SIG-M5 treated with dmso at 0.1 percent for 504 hours (cell line): Measurements from ENCODE around the gene RRN3.
"Not testable (repeated sequence)": the region's sequence is repeated elsewhere in the genome, so short reads cannot be mapped to it uniquely, and the experiment has no call there.

Source experiments
- DNase-seq: peaks from one replicate; lab custom pipeline; 2025; ENCODE audit not compliant: unreplicated experiment; lab: John Stamatoyannopoulos, UW

RRN3 gene

DNA sequence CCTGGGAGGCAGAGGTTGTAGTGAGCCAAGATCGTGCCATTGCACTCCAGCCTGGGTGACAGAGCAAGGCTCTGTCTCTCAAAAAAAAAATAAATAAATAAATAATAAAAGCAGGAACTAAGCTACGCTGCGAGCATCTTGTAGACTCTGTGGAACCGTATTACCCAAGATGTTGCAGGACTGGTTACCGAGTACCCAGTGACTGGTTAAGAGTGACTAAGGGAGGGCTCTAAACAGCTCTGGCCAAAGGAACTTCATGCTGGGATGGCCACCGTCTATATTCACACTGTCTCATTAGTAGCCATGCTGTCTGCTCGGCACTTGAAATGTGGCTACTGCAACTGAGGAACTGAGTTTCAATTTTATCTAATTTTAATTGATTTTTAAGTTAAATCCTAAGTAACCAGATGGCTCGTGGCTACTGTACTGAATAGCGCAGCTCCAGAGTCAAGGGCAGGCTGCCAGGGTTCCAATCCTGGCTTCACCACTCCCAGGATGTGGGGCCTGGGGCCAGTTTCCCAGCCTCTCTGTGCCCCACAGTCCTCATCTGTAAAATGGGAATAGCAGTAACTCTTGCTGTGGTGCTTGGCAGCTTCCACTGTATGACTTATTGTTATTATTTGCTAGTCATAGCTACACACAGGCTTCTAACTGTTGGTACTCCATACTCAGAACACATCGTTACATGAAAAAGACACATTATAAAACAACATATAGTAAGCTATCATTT is 41.2 kb downstream of the RRN3 start:
- peak; percentile 62 for DNase-seq

DNA sequence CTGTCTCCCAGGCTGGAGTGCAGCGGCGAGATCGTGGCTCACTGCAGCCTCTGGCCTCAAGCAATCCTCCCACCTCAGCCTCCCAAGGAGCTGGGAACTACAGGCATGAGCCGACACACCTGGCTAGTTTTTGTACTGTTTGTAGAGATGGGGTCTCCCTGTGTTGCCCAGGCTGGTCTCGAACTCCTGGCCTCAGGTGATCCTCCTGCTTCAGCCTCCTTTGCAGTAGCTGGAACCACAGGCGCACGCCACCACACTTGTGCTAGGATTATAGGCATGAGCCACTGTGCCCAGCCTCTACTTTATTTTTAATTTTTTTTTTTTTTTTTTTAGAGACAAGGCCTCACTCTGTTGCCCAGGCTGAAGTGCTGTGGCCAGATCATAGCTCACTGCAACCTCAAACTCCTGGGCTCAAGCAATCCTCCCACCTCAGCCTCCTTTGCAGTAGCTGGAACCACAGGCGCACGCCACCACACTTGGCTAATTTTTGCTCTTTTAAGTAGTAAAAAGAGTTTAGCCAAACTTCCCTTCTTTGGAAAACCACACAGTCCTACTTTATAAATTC is 42.6 kb downstream of the RRN3 start:
- no peak for DNase-seq

DNA sequence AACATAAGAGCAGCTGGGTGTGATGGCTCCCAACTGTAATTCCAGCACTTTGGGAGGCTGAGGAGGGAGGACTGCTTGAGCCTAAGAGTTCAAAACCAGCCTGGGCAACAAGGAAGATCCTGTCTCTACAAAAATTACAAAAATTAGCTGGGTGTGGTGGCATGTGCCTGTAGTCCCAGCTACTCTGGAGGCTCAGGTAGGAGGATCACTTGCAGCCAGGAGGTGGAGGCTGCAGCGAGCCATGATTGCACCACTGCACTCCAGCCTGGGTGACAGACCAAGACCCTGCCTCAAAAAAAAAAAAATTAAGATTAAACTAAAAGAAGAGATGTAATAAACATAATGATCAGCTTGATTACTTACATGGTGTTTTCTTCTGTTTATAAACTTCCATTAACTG is 43.6 kb downstream of the RRN3 start:
- not testable (repeated sequence) for DNase-seq

DNA sequence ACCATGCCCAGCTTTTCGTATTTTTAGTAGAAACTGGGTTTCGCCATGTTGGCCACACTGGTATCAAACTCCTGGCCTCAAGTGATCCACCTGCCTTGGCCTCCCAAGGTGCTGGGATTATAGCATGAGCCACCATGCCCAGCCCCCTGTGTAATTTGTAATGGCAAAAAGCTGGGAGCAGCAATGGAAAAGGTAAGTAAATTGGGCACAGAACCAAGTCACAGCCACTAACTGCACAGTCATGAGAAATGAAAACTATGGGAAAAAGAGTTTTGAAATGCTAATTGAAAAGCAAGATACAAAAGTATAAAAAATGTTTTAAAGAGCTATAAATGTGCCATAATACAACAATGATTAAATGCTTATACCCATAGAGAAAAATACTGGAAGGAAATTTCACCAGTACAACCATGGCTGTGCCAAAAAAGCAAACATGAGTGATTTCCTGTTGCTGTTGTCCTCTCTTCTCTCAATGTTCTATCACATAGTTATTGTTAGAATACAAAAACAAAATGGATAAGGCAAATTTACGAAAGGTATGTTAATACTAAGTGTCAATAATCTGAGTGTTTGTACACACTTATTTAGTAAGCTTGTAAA is 44.4 kb downstream of the RRN3 start:
- no peak for DNase-seq

DNA sequence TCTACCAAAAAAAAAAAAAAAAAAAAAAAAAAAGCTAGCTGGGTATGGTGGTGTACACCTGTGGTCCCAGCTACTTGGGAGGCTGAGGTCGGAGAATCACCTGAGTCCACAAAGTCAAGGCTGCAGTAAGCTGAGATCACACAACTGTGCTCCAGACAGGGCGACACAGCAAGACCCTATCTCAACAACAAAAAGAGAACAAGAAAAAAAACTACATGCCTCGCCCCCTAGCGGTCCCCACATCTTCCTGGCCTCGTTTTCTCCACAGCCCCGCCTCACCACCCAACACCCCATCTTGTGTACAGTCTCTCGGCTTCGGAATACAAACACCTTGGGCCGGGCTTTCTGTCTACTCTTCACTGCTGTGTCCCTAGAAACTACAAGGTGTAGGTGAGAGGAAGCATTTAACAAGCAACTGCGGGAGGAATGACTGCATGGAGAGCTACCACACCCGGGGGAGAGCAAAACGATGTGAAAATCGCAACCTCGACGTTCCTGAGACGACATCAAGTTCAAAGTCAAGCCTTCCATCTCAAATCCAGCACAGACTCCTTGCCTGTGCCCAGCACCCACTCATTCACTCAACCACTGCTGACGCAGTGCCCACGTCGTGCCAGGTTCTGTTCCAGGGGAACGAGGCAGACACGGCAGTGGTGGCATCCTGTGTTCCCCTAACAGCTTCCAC is 47.2 kb downstream of the RRN3 start:
- DNase-seq: no peak

DNA sequence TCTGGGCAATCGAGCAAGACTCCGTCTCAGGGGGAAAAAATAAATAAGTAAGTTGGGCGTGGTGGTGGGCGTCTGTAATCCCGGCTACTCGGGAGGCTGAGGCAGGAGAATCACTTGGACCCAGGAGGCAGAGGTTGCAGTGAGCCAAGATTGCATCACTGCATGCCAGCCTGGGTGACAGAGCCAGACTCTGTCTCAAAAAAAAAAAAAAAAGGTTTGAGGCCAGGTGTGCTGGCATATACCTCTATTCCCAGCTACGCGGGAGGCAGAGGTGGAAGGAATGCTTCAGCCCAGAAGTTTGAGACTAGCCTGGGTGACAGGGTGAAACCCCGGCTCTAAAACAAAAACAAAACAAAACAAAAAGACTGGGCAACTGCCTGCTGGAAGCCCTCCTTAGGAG is 48.8 kb downstream of the RRN3 start:
- DNase-seq: not testable (repeated sequence)

DNA sequence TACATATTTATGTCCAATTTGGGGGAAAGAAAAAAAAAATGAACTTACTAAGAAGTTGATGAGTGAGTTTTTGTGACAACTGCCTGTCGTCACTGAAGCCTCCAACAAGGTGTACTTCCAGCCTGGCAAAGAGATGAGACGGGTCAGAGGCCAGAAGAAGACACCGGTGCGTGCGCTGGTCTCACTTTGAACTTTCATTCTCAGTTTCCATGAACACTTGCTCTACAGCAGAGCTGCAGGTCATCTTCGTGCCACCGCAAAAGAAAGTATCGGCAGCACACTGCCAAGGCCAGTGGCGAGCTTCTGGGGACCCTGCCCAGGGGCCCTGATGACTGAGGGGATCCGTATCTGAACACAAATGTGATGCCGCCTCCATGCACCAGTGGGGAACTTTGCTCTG is 49.8 kb downstream of the RRN3 start:
- DNase-seq: no peak

DNA sequence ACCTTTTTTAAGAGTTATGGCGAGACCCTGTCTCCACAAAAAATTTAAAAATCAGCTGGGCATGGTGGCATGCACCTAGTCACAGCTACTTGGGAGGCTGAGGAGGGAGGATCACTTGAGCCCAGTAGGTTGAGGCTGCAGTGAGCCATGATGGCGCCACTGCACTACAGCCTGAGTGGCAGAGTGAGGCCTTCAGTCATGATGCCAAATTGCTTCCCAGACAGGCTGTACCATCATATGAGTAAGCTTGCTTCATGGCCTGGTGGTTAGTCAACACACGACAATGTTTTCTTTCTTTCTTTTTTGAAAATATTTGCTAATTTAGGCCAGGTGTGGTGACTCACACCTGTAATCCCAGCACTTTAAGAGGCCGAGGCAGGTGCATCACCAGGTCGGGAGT is 50.7 kb downstream of the RRN3 start:
- DNase-seq: no peak

DNA sequence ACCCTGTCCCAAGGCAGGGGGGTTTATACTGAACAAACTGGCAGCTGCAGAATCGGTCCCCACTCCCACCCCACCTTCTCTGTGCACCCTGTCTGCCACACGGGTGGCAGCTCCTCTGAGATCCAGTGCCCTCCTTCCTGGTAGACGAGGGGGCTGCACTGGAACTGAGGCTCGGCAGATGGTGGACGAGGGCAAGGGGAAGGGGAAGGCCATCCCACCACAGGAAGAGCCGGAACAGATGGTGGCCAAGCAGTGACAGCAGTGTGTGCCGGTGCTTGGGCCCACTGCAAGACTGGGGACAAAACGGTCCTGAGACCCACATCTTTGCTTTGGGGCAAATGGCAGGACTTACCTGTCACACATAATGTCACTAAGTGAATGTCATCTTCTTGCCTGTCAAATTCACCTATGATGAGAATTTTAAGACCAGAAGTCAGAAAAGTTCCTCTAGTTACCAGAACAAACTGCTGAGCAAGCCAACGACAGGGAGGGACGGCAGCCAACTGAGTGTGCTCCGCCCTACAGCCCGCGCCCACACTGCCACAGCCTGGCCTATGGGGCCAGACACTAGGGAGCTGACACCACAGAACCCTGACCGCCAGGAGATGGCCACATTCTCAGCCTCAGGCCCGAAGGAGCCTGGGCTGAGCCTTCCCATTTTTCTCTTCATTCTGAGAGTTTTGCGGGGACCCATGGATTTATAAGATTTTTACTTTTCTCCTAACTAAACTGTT is 52.6 kb downstream of the RRN3 start:
- no peak for DNase-seq

DNA sequence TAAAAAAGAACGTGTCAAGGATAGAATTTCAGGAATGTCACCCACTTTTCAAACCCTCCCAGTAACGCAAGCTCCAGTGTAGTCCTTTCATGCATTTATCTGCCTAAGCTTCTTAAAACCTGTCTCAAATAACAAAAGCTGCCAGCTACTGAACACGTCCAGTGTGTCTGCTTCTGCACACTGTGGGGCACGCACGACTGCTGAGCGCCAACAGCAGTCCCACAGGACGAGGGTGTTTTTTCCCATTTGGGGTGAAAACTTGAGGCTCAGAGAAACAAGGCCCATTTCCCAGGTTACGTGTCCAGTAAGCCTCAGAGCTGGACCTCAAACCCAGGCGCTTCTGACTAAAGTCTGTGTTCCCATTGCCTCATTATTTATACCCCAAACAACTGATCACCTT is 55.4 kb downstream of the RRN3 start:
- DNase-seq: no peak

DNA sequence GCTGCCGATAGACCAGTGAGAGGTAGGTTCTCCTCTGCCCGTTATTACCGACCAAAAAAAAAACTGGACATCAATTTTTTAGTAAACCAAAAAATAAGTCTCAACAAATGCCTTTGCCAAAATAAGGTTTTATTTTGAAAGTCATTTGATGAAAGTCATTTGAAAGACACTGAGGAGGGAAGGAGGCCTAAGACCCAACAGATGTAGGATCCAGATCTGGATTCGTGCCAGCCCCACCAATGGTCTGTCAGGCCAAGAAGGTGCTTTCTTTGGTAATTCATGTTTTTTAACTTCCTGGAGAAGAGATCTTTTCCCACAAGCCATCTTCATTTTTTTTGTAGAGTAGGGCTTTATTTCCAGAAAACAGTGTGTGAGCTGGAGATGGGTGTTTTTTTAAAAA is 56.3 kb downstream of the RRN3 start:
- no peak for DNase-seq

DNA sequence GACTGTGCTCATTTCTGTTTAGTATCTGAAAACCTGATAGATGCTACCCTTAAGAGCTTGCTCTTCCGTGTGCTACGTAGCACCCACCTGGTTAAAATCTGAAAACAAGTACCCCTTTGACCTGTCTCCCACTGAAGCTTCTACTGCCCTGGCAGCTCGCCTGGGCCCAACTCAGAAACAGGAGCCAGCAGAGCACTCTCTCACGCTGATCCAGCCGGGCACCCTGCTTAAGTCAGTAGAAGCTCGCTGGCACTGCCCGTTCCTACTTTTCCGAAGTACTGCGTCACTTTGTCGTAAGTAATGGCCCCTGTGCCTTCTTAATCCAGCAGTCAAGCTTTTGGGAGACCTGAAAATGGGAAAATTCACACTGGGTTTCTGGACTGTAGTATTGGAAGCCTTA is 57.1 kb downstream of the RRN3 start:
- no peak for DNase-seq

DNA sequence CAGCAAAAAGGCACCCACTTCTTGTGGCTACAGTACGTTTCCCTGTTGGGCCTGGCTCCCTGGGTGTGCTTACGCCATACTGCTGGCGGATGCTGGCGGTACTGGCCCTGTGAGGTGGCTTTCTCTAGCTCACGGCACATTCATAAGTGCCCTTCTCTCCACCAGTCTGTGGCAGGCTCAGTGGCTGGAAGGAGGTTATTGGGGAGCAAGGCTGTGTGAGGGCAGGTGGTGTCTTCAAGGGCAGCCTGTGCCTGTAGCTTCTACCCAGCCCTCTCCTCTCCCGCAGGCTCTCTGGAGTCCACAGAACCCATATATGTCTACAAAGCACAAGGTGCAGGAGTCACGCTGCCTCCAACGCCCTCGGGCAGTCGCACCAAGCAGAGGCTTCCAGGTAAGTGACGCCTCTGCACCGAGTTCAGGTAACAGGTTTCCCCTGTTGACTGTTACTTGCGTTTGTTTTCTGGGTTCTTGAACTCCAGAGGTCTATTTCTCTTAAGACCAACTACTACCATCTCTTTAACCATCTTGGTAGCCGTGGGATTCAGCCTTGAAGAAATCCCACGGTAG is 58.8 kb downstream of the RRN3 start:
- DNase-seq: no peak

DNA sequence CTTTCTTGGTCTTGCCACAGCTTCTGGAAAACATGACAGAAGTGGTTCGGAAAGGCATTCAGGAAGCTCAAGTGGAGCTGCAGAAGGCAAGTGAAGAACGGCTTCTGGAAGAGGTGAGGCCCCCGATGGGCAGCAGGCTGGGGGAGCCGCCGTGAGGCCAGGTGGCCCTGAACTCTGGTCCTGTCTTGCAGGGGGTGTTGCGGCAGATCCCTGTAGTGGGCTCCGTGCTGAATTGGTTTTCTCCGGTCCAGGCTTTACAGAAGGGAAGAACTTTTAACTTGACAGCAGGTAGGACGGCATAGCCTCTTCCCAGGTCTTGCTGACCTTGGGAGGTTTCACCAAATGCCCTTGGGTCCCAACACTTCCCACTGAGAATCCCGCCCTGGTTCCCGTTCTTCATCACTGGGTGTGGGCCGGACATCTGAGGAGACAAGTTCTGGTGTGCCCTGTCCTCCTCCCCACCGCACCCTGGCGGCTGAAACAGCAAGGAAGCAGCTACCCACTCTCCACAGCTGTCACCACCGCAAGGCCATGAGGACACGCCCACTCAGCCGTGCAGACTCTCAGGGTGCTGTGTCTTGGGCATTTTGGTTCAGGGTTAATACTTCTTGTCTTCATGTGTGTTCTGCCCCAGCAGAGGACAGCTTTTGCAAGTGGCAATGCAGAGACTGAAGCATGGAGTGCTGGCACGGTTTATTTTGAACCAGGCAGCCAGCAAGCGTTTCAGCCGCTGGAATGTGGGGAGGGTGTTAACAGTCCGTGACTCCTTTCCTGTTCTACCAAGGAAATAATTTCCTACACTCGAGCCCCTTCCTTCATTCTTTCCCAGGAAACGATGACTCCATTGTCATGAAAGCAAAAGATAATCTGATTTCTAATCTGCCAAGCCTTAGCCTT is 59.6 kb downstream of the RRN3 start:
- no peak for DNase-seq

DNA sequence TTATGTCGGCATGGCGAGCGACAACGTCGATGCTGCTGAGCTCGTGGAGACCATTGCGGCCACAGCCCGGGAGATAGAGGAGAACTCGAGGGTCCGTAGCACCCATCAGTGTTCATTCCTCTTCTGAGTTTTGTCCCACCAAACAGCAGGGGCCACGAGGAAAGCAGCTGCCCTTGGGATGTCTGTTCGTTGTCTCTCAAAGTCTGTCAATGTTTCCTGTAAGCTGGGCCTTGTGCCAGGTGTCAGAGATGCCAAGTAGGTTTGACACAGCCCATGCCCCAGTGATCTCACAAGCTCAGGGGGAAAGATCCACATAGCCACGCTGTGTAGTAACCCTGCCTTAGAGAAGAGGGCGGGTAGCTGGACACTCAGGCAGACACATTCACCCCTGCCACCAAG is 60.8 kb downstream of the RRN3 start:
- no peak for DNase-seq

DNA sequence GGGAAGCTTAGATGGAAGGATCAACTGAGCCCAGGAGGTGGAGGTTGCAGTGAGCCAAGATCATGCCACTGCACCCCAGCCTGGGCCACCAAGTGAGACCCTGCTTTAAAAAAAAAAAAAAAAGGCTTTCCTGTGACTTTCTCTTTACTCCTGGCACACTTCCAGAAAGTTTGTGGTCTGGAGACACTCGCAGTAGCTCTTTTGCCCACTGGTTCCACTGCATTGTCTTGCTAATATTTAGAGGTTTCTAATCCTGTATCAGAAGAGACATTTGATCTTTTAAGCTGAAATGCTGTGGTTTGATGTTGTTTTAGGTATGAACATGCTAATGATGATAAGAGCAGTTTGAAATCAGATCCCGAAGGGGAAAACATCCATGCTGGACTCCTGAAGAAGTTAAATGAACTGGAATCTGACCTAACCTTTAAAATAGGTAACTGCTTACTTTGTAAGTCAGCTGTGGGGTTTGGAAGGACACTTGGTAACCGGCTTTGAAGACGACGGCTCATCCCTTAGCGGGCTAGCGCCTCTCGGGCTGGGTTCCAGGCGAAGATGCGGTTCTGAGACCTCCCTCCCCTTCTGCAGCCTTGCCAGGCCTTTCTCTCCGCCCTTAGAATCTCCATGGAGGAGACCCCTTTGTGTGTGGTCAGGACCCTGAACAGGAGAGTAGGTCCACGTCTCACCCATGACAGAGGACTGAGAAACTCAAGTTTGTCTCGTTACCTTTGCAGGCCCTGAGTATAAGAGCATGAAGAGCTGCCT is 61.3 kb downstream of the RRN3 start:
- no peak for DNase-seq

DNA sequence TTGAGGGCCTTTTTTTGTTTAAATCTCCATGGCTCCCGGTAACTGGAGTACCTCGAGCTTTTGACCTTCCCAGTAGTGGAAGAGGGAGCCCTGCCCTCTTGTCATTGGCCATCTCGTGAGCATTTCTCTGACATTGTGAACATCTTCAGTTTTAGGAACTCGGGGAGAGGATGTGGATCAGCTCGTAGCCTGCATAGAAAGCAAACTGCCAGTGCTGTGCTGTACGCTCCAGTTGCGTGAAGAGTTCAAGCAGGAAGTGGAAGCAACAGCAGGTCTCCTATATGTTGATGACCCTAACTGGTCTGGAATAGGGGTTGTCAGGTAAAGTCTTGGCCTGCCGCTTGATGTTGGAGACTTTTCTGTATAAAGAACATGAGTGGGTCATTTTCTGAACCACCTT is 62.5 kb downstream of the RRN3 start:
- no peak for DNase-seq

DNA sequence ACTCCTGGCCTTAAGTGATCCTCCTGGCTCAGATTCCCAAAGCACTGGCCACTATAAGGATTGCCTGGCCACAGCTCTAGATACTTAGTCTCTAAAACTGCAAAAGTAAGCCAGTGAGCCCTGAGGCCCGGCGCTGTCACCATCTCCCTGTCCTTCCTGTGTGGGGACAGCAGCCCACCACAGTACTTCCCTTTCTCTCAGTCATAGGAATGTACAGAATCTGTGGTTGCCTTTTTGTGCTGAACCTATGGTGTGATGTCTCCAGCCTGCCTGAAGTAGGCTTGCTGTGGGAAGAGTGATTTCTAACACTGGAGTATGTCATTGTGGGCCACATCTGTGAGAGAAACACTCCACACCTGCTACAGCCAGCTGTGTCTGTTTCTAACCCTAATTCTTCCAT is 62.9 kb downstream of the RRN3 start:
- DNase-seq: peak; percentile 17

DNA sequence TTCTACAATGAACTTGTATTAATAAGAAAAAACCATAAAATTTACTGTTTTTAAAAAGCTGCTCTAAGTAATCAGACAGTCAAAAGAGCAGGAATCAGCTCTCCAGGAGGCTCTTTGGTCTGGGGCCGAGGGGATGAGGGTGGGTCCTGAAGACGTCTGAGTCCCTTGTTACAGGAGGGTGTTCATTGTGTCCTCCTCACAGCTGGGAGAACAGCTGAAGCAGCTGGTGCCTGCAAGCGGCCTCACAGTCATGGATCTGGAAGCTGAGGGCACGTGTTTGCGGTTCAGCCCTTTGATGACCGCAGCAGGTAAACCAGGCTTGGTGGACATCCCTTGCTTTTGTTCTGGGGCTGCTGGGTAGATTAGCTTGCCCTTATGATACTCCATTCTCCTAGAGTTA is 64.3 kb downstream of the RRN3 start:
- not testable (repeated sequence) for DNase-seq
